ENCODE results near the gene KSR2. TPM values are rescaled to one million over a fixed set of nuclear protein-coding genes. Genes with fewer than 3 reads are reported as not detected.

KSR2 gene
- total and polyA plus RNA-seq, 2 of the 4 experiments (the other 2 are of a cell fraction) = not detected

GRCh38 chr12:117538032-117538690 is 430.6 kb downstream of the KSR2 start:
- H4K91ac ChIP-seq (ENCODE audit: insufficient read depth, low read depth, low read length) = no peak overlapping the region
- no peaks in the 10 kb centered on the region for H3K27me3 ChIP-seq (ENCODE audit: control insufficient read depth, insufficient read depth, low read length)
- CTCF ChIA-PET = no interaction called here
- in situ Hi-C loops (cut with MboI; ENCODE audit: low sequenced_read_pairs) (no loop called here), dilution Hi-C loops (cut with HindIII; ENCODE audit: low sequenced_read_pairs, unreplicated experiment) (no loop called here), intact Hi-C loops (cut with micrococcal nuclease) (no loop called here)
- no peak overlapping the region for H3K9ac ChIP-seq (ENCODE audit: low read depth, low read length)
- ATAC-seq (ENCODE audit: low read depth) (no peak), DNase-seq (no peak)
- no TSS peak for BruUV-seq (replicated peaks)
- H3K18ac ChIP-seq (ENCODE audit: low read depth, low read length) = no peak overlapping the region
- H3K9me1 ChIP-seq (ENCODE audit: insufficient read depth, low read length) = no peaks in the 10 kb centered on the region
- no peaks in the 10 kb centered on the region for H3K36me3 ChIP-seq (ENCODE audit: control insufficient read depth, insufficient read depth, low read length)
- H3K4me3 ChIP-seq (ENCODE audit: insufficient read depth, low read depth, low read length) = no peak overlapping the region
- TF ChIP-seq USF2 (IDR thresholded peaks at IDR 0.05; ENCODE audit: low read depth, low read length) (no peak), MAZ (IDR thresholded peaks at IDR 0.05; ENCODE audit: borderline replicate concordance, low read depth, low read length) (no peak), MXI1 (IDR thresholded peaks at IDR 0.05; ENCODE audit: borderline replicate concordance, low read depth, low read length) (no peak), SMC3 (IDR thresholded peaks at IDR 0.05; ENCODE audit: low read depth, low read length) (no peak), RCOR1 (IDR thresholded peaks at IDR 0.05; ENCODE audit: insufficient replicate concordance, low read length) (no peak), ELK1 (IDR thresholded peaks at IDR 0.05; ENCODE audit: borderline replicate concordance, low read depth, low read length) (no peak), FOS (IDR thresholded peaks at IDR 0.05; ENCODE audit: low read depth, low read length) (no peak), BHLHE40 (IDR thresholded peaks at IDR 0.05; ENCODE audit: low read depth, low read length) (no peak), POLR2A (IDR thresholded peaks at IDR 0.05; ENCODE audit: low read depth, low read length) (no peak), CEBPB (IDR thresholded peaks at IDR 0.05; ENCODE audit: low read depth, low read length) (no peak), CTCF (conservative IDR thresholded peaks at IDR 0.05; ENCODE audit: low read depth, low read length) (no peak)
- no peak overlapping the region for H3K14ac ChIP-seq (replicated peaks; ENCODE audit: low read depth, low read length)
- no peak overlapping the region for H3K4ac ChIP-seq (ENCODE audit: low read depth, low read length)
- H4K20me1 ChIP-seq (ENCODE audit: insufficient read depth, low read length) = no peaks in the 10 kb centered on the region
- no peak overlapping the region for H2AK5ac ChIP-seq (ENCODE audit: low read depth, low read length)
- H4K5ac ChIP-seq (ENCODE audit: low read depth, low read length) = no peak overlapping the region
- H2BK120ac ChIP-seq (ENCODE audit: low read depth, low read length) = no peak overlapping the region
- no peak overlapping the region for H2BK5ac ChIP-seq (ENCODE audit: low read depth, low read length, poor library complexity, severe bottlenecking)
- no peak overlapping the region for H3K27ac ChIP-seq (ENCODE audit: insufficient read depth, low read length)
- no peak overlapping the region for H2BK20ac ChIP-seq (ENCODE audit: low read depth, low read length)
- H4K8ac ChIP-seq (ENCODE audit: low read depth in 2 of 2, low read length in 2 of 2) = no peak overlapping the region
- H2BK15ac ChIP-seq (ENCODE audit: low read depth, low read length) = no peak overlapping the region
- H3K79me1 ChIP-seq (ENCODE audit: low read depth in 1 of 2, low read length in 2 of 2) = no peaks in the 10 kb centered on the region
- no peaks in the 10 kb centered on the region for H3K4me1 ChIP-seq (ENCODE audit: control insufficient read depth, insufficient read depth, low read length)
- no peak overlapping the region for H2AFZ ChIP-seq (replicated peaks; ENCODE audit: low read length, poor library complexity)
- peaks cover 32% of the 10 kb centered on the region for H3K9me3 ChIP-seq (ENCODE audit: control insufficient read depth, insufficient read depth, low read length)
- H3K23ac ChIP-seq (ENCODE audit: low read depth, low read length) = no peak overlapping the region
- POLR2A ChIA-PET (ENCODE audit: unreplicated experiment) = no interaction called here
- no CpG with 5 or more reads among the region's 8 CpGs for WGBS, 2 experiments (ENCODE audit: extremely low coverage in 2 of 2, insufficient read length in 1 of 2)
- H2AK9ac ChIP-seq (replicated peaks; ENCODE audit: low read depth, low read length, poor library complexity) = no peak overlapping the region
- no peak overlapping the region for H3K4me2 ChIP-seq (ENCODE audit: low read depth, low read length)
- no peak overlapping the region for H3K56ac ChIP-seq (ENCODE audit: extremely low read depth, insufficient read depth, low read length)

All from IMR-90 (cell line).